ENCODE measurements around the gene SAMD11. TPM values are rescaled to one million over a fixed set of nuclear protein-coding genes. Genes with fewer than 3 reads are reported as not detected.

The SAMD11 gene
- total RNA-seq, 2 experiments from 2014 or later, result not detected

DNA sequence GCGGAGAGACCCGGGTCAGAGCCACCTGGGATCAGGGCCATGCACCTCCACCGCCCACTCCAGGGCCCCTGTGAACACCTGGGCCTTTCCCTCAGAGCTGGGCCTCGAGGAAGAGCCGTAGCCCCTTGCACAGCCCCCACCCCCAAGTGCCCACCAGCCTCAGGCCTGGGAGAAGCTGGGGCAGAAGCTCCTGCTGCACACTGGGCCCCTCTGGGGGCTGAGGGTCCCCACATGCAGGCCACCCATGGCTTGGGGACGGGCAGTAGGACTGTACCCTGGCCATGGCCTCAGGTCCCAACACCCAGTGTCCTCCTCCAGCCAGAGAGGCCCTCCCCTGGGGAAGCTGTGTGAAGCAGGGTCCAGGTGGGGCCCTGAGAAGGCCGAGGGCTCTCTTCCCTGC, 28.9 kb downstream of the SAMD11 start:
- Mint-ChIP-seq H3K4me3 (no peak overlapping the region), H3K9me3 (no peaks in the 10 kb centered on the region), H3K27ac (no peak overlapping the region), H3K27me3 (no peaks in the 10 kb centered on the region), H3K36me3 (peaks cover 32% of the 10 kb centered on the region), H3K4me1 (peaks cover 5% of the 10 kb centered on the region)
- DNase-seq, result no peak

- Mint-ChIP-seq H3K4me1 (peaks cover 12% of the 10 kb centered on the region), H3K9me3 (no peaks in the 10 kb centered on the region), H3K4me3 (no peak overlapping the region), H3K27ac (no peak overlapping the region), H3K36me3 (peaks cover 38% of the 10 kb centered on the region), H3K27me3 (no peaks in the 10 kb centered on the region)
- DNase-seq, result no peak
Measured at GRCh38 chr1:953524-954320, 30.0 kb downstream of the SAMD11 start.

- no peaks in the 10 kb centered on the region for H3K9me3 Mint-ChIP-seq
- no peak overlapping the region for H3K4me3 Mint-ChIP-seq
- DNase-seq, result no peak
- H3K36me3 Mint-ChIP-seq, result peaks cover 36% of the 10 kb centered on the region
- H3K27ac Mint-ChIP-seq, result no peak overlapping the region
- no peaks in the 10 kb centered on the region for H3K27me3 Mint-ChIP-seq
- peaks cover 12% of the 10 kb centered on the region for H3K4me1 Mint-ChIP-seq
Measured at GRCh38 chr1:954927-955326, 31.2 kb downstream of the SAMD11 start.

GRCh38 chr1:955474-955873, 31.8 kb downstream of the SAMD11 start:
- Mint-ChIP-seq H3K4me3 (no peak overlapping the region), H3K9me3 (no peaks in the 10 kb centered on the region), H3K27me3 (no peaks in the 10 kb centered on the region), H3K4me1 (peaks cover 12% of the 10 kb centered on the region), H3K27ac (no peak overlapping the region), H3K36me3 (peaks cover 32% of the 10 kb centered on the region)
- DNase-seq, result no peak

DNA sequence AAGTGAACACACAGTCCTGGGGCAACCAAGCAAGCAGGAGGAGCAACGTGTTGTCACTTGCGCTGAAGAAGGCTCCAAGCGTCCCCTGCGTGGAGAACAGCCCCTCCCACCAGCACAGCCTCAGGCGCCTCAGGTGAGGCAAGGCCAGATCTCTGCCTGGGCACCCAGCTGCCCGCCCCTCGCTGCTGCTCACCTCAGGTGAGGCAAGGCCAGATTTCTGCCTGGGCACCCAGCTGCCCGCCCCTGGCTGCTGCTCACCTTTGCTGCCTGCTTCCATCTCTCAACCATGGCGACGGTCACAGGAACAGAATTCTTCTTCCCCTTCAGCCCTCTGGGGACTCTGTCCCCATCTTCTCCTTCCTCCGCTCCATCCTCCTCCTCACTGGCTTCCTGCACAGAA, 32.9 kb downstream of the SAMD11 start:
- Mint-ChIP-seq H3K4me1 (peaks cover 12% of the 10 kb centered on the region), H3K36me3 (peaks cover 22% of the 10 kb centered on the region), H3K27me3 (no peaks in the 10 kb centered on the region), H3K4me3 (no peak overlapping the region), H3K27ac (no peak overlapping the region), H3K9me3 (no peaks in the 10 kb centered on the region)
- no peak for DNase-seq

DNA sequence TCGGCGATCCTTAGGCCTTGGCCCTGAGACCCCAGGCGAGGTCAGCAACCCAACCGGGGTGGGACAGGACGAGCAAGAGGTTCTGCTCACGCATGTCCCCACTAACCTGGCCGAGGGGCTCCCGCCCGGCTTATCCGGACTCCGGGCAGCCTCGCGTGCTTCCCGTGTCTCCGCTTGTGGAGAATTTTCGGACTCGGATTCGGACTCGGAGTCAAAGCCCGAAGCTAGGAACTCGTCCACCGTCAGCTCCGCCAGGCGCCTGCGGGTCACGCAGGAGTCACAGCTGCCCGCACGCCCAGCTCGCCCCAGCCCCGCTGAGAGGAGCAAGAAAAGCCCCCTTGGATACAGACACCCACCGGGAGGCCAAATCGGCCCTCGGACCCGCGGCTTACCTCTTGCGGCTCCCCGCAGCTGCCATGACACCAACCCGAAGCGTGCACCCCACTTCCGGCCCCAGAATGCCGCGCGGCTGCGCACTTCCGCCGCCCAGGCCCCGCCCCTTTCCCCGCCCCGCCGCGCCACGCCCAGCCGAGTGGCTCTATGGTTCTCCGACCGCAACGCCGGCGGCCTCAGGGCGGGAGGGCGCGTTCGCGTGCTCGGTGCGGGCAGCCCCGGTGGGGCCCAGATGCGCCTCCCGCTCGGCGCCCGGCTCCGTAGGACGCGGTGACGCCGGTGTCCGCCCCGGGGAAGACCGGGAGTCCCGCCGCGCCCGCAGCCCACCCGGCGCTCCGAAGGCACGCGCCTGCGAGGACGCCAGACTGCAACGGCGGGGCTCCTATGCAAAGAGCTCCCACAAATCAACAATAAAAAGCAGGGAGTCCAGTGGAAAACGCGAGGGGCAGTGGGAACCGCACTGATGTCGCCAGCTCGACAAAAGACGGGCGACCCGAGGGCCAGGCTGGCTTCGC, 35.4 kb downstream of the SAMD11 start, which contains the start of gene NOC2L:
NOC2L (minus strand) TSS at position 434 of the 908 bp plus-strand sequence; CDS start at position 418, 16 bp downstream.
- Mint-ChIP-seq H3K9me3 (no peaks in the 10 kb centered on the region), H3K36me3 (peaks cover 19% of the 10 kb centered on the region), H3K4me3 (peak within 1 kb of the TSS; percentile 99), H3K4me1 (peaks cover 15% of the 10 kb centered on the region), H3K27ac (peak within 1 kb of the TSS; percentile 84), H3K27me3 (no peaks in the 10 kb centered on the region)
- peak; percentile 94 for DNase-seq

GRCh38 chr1:959731-960362, 36.1 kb downstream of the SAMD11 start:
- Mint-ChIP-seq H3K36me3 (peaks cover 19% of the 10 kb centered on the region), H3K9me3 (no peaks in the 10 kb centered on the region), H3K4me1 (peaks cover 15% of the 10 kb centered on the region), H3K4me3 (peak overlapping the region; percentile 99), H3K27ac (peak overlapping the region; percentile 72), H3K27me3 (no peaks in the 10 kb centered on the region)
- peak; percentile 29 for DNase-seq

GRCh38 chr1:960363-961131, 36.8 kb downstream of the SAMD11 start, which contains the start of gene KLHL17:
KLHL17 (plus strand) TSS chr1:960584; CDS start chr1:960694, 110 bp downstream.
- H3K27me3 Mint-ChIP-seq, result no peaks in the 10 kb centered on the region
- peak within 1 kb of the TSS; percentile 72 for H3K27ac Mint-ChIP-seq
- H3K4me3 Mint-ChIP-seq, result peak within 1 kb of the TSS; percentile 99
- peaks cover 15% of the 10 kb centered on the region for H3K4me1 Mint-ChIP-seq
- no peaks in the 10 kb centered on the region for H3K9me3 Mint-ChIP-seq
- peaks cover 14% of the 10 kb centered on the region for H3K36me3 Mint-ChIP-seq
- DNase-seq, result peak; percentile 88

DNA sequence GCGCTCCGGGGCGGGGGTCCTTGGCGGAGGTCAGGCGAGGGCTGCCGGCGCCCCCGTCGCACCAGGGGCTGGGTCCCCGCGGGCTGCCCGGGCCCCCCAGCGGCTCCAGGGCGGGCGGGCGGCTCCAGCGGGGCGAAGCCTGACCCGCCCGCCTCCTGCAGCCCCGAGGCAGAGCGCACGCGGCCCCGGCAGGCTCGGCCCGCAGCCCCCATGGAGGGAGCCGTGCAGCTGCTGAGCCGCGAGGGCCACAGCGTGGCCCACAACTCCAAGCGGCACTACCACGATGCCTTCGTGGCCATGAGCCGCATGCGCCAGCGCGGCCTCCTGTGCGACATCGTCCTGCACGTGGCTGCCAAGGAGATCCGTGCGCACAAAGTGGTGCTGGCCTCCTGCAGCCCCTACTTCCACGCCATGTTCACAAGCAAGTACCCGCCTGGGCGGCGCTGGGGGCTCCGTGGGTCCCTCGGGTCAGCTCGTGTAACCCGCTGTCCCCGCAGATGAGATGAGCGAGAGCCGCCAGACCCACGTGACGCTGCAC, 37.5 kb downstream of the SAMD11 start:
- no peaks in the 10 kb centered on the region for H3K9me3 Mint-ChIP-seq
- H3K27ac Mint-ChIP-seq, result no peak overlapping the region
- H3K4me3 Mint-ChIP-seq, result peak overlapping the region; percentile 40
- H3K4me1 Mint-ChIP-seq, result peaks cover 15% of the 10 kb centered on the region
- no peak for DNase-seq
- H3K36me3 Mint-ChIP-seq, result peaks cover 15% of the 10 kb centered on the region
- no peaks in the 10 kb centered on the region for H3K27me3 Mint-ChIP-seq

GRCh38 chr1:962381-963300, 38.9 kb downstream of the SAMD11 start:
- Mint-ChIP-seq H3K4me1 (peaks cover 13% of the 10 kb centered on the region), H3K27me3 (no peaks in the 10 kb centered on the region), H3K36me3 (peaks cover 10% of the 10 kb centered on the region), H3K4me3 (peak overlapping the region; percentile 58), H3K27ac (no peak overlapping the region), H3K9me3 (no peaks in the 10 kb centered on the region)
- no peak for DNase-seq

DNA sequence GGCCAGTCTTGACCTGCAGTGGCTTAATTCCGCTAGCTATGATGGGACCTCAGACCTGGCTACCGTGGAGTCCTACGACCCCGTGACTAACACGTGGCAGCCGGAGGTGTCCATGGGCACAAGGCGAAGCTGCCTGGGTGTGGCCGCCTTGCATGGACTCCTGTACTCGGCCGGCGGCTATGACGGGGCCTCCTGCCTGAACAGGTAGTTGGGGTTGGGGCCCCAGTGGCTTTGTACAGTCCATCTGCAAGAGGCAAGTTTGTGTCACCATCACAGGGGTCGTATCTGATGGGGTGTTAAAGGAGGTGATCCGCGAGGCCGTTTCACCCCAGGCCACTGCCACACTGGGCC, 39.6 kb downstream of the SAMD11 start:
- Mint-ChIP-seq H3K4me1 (peaks cover 8% of the 10 kb centered on the region), H3K27ac (no peak overlapping the region), H3K9me3 (no peaks in the 10 kb centered on the region), H3K4me3 (no peak overlapping the region), H3K36me3 (peaks cover 8% of the 10 kb centered on the region), H3K27me3 (no peaks in the 10 kb centered on the region)
- no peak for DNase-seq

- H3K27me3 Mint-ChIP-seq, result peaks cover 4% of the 10 kb centered on the region
- peaks cover 5% of the 10 kb centered on the region for H3K36me3 Mint-ChIP-seq
- no peaks in the 10 kb centered on the region for H3K9me3 Mint-ChIP-seq
- no peak for DNase-seq
- H3K27ac Mint-ChIP-seq, result no peak overlapping the region
- no peak overlapping the region for H3K4me3 Mint-ChIP-seq
- H3K4me1 Mint-ChIP-seq, result peaks cover 6% of the 10 kb centered on the region
Measured at GRCh38 chr1:963746-964525, 40.2 kb downstream of the SAMD11 start.
